Activated gamma-delta T cell treated with anti-CD3 and anti-CD28 coated beads, Interleukin-2, amount 50 U/mL, for 16 hours (primary cell): Measurements from ENCODE around the gene MATN1.

Experiments
- DNase-seq: peaks from one replicate; pipeline ENCODE4 v3.0.0-alpha.2; 2020; ENCODE audit warnings: low read depth

MATN1 gene

GRCh38 chr1:30718091-30718635, 5.2 kb downstream of the MATN1 start:
- peak; percentile 100 for DNase-seq

DNA sequence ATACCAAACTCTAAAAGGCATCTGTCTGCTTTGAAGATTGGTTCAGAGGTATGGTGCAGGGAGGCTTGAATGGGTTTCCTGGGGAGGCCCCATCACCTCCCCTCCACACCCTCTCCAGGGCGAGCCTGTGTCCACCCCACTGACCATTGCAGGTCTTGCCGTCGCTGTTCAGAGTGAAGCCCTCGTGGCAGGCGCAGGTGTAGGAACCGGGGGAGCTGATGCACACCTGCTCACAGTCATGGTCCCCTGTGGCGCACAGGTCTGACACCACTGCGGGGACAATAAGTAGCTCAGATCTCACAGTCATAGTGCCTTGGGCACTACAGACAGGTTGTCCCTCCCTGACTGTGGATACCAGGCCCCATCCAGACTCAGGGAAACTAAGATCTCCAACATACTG, 6.7 kb downstream of the MATN1 start:
- no peak for DNase-seq

DNA sequence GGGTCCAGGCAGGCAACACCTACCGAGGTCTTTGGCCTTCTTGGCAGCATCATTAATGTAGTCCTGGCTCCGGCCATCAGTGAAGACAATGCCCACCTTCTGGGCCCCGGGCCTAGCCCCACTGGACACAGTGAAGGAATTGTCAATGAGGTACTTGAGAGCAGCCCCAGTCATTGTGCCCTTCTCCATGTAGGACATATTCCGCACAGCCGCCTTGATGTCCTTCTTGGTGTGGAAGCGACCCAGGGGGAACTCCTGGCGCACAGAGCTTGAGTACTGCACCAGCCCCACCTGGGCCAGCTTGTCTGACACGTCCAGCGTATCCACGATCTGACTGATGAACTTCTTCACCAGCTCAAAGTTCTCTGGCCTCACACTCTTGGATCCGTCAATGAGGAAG, 7.5 kb downstream of the MATN1 start:
- no peak for DNase-seq

DNA sequence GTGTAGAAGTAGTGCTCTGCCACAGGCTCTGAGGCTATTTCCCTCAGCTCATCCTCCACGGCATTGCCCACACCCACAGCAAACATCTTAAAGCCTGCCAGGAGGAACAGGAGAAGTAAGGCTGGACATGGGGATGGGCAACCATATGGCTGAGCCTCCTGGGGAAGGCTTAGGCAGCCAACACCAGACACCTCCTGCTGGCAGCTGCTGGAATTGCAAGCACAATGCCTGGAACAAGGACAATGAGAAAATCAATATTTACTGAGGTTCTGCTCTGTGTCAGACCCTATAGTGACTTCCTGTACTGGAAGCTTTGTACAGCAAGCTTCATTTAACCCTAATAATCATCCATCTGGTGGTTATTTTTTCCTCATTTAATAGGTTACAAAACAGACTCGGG, 8.2 kb downstream of the MATN1 start:
- DNase-seq: no peak

DNA sequence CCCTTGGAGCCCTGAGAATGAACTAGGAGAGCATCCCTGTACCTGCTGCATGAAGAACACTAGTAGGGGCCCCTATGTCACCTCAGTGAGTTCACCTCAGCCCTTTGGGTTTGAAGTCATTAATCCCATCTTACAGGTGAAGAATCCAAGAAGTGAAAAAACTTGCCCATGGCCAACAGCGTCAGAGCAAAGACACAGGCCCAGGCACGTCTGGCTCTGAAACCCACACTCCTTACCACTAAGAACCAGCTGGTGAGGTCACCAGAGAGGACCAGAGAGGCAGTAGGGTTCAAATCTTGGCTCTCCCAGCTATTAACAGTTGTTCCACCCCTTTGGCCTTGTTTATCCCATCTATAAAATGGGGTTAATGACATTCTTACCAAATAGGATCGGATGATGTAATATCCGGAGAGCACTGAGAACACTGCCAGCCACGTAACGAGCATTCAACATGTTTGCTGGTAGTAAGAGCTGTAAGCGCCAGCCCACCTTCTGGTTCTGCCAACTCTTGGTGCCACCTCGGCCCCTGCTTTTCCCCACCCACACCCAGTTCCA, 8.8 kb downstream of the MATN1 start:
- no peak for DNase-seq

DNA sequence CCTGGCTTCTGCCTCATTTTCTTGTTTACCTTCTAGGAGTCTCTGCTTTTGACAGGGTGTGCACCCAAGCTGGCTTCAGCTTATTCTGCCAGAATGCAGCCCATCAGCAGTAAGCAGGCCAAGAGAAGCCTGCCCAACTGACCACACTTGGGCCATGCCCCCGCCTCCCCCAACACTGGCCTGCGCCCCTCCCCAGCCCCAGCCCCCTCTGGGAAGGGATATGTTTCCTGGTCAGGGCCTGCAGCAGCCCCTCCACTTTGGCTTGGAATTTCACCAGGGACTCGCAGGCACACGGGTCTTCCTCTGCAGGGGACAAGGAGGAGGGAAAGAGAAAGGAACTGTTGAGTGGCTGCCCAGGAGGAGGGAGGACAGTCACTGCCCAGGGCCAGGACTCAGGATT, 9.4 kb downstream of the MATN1 start:
- DNase-seq: no peak

GRCh38 chr1:30713311-30713710, 10.1 kb downstream of the MATN1 start:
- DNase-seq: no peak

DNA sequence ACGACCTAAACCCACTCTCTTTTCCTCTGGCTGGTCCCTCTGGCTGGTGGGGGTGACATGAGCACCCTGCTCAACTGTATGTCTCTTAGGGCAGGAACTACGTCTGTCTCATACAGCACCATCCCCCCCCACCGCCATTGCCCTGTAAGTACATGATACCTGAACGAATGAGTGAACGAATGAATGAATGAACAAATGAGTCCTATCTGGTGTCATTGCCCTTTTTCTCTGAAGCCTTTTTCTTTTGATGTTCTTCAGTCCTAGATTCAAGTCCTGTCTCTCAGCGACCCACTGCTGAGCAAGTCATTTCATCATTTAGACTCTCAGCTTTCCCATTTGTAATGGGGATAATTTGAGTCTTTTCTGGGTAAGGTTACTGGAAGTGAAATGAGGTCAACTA, 10.8 kb downstream of the MATN1 start:
- DNase-seq: no peak

GRCh38 chr1:30710407-30710806, 13.0 kb downstream of the MATN1 start:
- DNase-seq: no peak

DNA sequence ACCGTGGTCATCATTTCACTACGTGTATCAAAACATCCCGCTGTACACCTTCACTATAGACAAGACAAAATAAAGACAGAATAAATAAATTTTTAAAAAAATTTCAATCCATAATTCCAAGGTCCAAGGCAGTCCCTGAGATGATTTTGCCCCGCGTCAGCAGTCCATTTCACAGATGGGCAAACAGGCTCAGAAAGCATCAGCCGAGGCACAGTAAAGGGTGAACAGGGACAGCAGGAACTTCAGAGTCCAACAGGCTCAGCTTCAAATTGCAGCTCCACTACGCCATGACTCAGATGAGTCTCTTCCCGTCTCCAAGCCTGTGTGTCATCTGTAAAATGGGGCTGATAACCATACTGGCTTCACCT, 15.0 kb downstream of the MATN1 start:
- no peak for DNase-seq

GRCh38 chr1:30707412-30708360, 15.7 kb downstream of the MATN1 start:
- DNase-seq: peak; percentile 40

DNA sequence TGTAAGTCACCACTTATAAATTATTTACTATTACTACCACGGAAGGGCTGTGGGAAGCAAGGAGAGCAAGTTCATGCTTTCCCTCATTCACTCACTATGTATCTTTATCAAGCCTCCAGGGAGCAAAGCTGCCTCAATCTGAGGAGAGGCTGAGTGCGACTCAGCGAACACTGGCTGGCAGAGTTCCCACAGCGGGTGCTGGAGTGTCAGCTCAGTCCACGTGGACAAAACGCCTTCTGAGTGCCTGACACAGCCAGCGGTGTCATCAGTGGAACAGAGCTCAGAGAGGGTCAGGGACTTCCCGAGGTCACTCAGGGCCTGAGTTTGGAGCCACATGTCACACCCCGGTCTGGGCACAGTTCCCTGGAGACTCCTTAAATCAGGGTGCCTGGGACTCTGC, 16.9 kb downstream of the MATN1 start:
- no peak for DNase-seq

GRCh38 chr1:30705698-30706097, 17.7 kb downstream of the MATN1 start:
- DNase-seq: no peak

GRCh38 chr1:30704765-30705509, 18.4 kb downstream of the MATN1 start:
- DNase-seq: no peak

DNA sequence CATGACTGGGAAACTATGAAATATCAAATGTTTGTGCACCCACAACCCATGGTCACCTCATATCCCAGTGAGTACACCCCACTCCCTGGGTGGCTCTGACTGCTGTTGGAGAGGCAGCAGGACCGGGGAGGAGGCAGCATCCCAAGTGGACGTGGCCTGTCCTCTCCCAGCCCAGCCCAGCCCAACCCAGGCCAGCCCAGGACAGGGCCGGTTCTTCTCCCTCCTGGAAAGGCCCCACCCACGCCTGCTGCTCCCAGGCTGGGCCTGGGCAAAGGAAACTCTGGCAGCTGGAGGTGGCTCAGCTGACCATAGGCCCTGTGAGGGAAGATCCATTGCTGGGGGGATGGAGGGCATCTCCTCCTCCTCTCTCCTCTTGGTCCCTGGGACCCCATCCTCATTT, 19.1 kb downstream of the MATN1 start:
- DNase-seq: no peak

GRCh38 chr1:30702823-30703222, 20.6 kb downstream of the MATN1 start:
- no peak for DNase-seq

DNA sequence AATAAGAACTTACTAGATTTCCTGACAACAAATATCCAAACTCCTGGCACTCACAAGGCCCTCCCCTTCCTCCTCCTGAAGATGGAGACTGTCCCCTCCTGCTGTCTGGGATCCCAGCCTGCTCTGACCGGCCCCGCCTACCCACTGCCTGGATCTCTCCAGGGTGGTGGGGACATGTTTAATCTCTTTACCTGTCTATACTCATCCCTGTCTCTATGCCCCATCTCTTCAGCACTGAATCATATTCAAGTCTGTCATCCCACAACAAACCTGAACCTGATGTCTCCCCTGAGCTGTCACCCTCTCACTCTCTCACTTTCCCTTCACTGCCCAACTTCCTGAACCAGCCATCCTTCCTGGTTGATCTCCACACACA, 22.1 kb downstream of the MATN1 start:
- DNase-seq: no peak

GRCh38 chr1:30700528-30701257, 22.7 kb downstream of the MATN1 start:
- no peak for DNase-seq

GRCh38 chr1:30699762-30700161, 23.6 kb downstream of the MATN1 start:
- DNase-seq: no peak

DNA sequence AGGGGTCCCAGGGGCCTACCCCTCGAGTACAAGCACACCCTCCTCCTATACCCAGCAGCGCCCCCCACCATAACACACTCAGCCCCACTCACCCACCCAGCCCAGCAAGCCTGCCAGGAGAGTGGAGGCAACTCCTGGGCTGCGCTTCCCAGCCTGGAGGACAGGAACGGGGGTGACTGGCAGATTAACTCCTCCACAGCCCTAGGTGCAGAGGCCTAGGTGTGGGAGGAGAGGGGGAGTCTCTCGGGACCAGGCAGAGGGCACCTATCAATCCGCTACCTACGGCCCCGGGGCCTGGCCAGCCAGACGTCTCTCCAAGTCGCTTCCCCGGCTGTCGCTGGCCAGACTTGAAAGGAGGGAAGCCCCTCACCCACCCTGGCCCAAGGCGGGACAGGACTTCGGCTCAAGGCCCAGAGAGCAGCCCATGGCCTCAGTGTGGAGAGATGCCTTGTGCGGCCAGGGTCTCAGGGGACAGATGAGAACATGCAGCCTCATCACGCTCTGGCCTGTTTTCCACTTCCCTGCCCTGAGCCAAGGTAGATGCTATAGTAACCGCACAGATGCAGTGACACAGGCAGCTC, 24.9 kb downstream of the MATN1 start:
- no peak for DNase-seq

DNA sequence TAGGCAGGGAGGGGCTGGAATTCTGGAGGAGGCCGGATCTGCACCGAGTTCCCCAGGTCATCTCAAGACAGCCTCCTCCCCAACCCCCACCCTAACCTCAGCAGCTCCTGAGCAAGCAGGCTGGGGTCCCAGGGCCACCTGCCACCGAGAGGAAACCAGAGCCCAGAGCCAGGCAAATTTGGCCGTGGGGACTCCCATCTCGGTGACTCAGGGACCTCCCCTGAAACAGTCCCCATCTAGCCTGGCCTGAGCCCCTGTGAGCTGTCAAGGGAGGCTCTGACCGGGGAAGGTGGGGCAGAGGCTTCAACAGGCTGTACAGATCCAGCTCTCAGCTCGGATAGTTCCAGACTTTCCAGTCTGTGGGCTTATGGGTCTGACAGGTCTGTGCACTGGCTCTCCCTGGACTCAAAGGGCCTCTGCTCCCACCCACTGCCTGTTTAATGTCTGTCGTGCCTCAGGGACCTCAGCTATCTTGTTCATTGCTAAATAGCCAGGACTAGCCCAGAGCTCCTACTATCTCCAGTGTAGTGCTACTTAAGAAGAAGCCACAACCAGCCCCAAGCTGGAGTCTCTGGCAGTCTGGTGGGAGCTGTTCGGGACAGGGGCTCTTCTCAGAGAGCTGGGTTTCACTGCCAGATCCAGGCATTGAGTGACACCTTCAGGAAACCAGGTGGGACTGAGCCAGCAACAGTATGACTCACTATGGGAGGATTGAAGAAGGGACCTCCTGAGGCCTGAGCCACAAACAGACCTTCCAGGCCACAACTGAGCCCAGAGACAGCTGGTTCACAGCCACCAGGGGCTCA, 25.6 kb downstream of the MATN1 start:
- DNase-seq: no peak
